CD4-positive, CD25-positive, alpha-beta regulatory T cell (primary cell): Measurements from ENCODE around the gene ECE2. TPM values are rescaled to one million over a fixed set of nuclear protein-coding genes. Genes with fewer than 3 reads are reported as not detected.

Source experiments
- ATAC-seq, 2 donors: fragments of 150-1000 bp; cut with Tn5 transposase; one replicate each; pipeline ENCODE4 v1.10.0; 2021; ENCODE audit warnings: low read depth in 2 of 2, moderate number of reproducible peaks in 2 of 2, moderate library complexity in 1 of 2
- DNase-seq, 3 donors: peaks; one replicate each; pipeline versions ENCODE4 v3.0.0 to v3.0.0-alpha.2; 2012 to 2022; ENCODE audit warnings: mixed read lengths in 1 of 3
- H3K27ac ChIP-seq: one replicate; pipeline ENCODE4 v1.7.0; 2013; ENCODE audit warnings: mild to moderate bottlenecking, low read length; ENCODE audit not compliant: insufficient read depth, poor library complexity, severe bottlenecking
- H3K27me3 ChIP-seq: one replicate; pipeline ENCODE4 v1.7.0; 2013; ENCODE audit warnings: low read length; ENCODE audit not compliant: control insufficient read depth, insufficient read depth
- H3K36me3 ChIP-seq: one replicate; pipeline ENCODE4 v1.7.0; 2013; ENCODE audit warnings: mild to moderate bottlenecking, low read length, moderate library complexity; ENCODE audit not compliant: control insufficient read depth, insufficient read depth
- H3K4me1 ChIP-seq: 2 replicates; pipeline ENCODE4 v1.7.0; 2013; ENCODE audit warnings: mild to moderate bottlenecking, low read length; ENCODE audit not compliant: insufficient read depth, control insufficient read depth, poor library complexity, severe bottlenecking
- H3K4me3 ChIP-seq: one replicate; pipeline ENCODE4 v1.7.0; 2013; ENCODE audit warnings: low read depth, mild to moderate bottlenecking, low read length, moderate library complexity
- H3K9me3 ChIP-seq, 2 experiments: 1 replicate in 1 of 2; 2 replicates in 1 of 2; pipeline ENCODE4 v1.7.0; 2013; ENCODE audit warnings: low read length in 2 of 2, mild to moderate bottlenecking in 1 of 2, moderate library complexity in 1 of 2; ENCODE audit not compliant: control insufficient read depth in 2 of 2
- H3K27ac Mint-ChIP-seq, 3 donors: one replicate each; pipeline ENCODE4 v1.8.0; 2020 to 2022; ENCODE audit warnings: mild to moderate bottlenecking in 3 of 3, mixed read lengths in 3 of 3, moderate library complexity in 2 of 3
- H3K27me3 Mint-ChIP-seq: one replicate; pipeline ENCODE4 v1.8.0; 2022; ENCODE audit warnings: mild to moderate bottlenecking, mixed read lengths
- H3K36me3 Mint-ChIP-seq: one replicate; pipeline ENCODE4 v1.8.0; 2020; ENCODE audit warnings: mixed read lengths
- H3K4me1 Mint-ChIP-seq, 4 donors: one replicate each; pipeline ENCODE4 v1.8.0; 2020 to 2022; ENCODE audit warnings: mixed read lengths in 4 of 4, mild to moderate bottlenecking in 1 of 4
- H3K4me3 Mint-ChIP-seq, 4 donors: one replicate each; pipeline ENCODE4 v1.8.0; 2020 to 2022; ENCODE audit warnings: mild to moderate bottlenecking in 4 of 4, mixed read lengths in 4 of 4, moderate library complexity in 3 of 4
- H3K9me3 Mint-ChIP-seq, 7 donors: one replicate each; pipeline ENCODE4 v1.8.0; 2020 to 2022; ENCODE audit warnings: mixed read lengths in 7 of 7, mild to moderate bottlenecking in 3 of 7, moderate library complexity in 2 of 7
- polyA plus RNA-seq, 4 donors: library from polyadenylated mRNA; unstranded; fragments of 300-500 nt; fragmentation: Illumina TruSeq; gene quantifications; one replicate each; pipeline ENCODE4 v1.2.3, GENCODE V29; 2021
- total RNA-seq: library from RNA; stranded (reverse); gene quantifications from one replicate; pipeline ENCODE4 v1.2.3, GENCODE V29; 2022

Gene ECE2
- total and polyA plus RNA-seq, 5 donors from 2014 or later = not detected

- H3K36me3 Mint-ChIP-seq = peaks cover 2% of the 10 kb centered on the region
- no peak for ATAC-seq
- no peak for DNase-seq
- H3K9me3 Mint-ChIP-seq = peaks cover 0 to 2% (median 0%) of the 10 kb centered on the region in 7 donors
- H3K27me3 ChIP-seq = peaks cover 5% of the 10 kb centered on the region
- H3K9me3 ChIP-seq = no peaks in the 10 kb centered on the region
- H3K27ac ChIP-seq = no peak overlapping the region
- no peak overlapping the region for H3K4me3 Mint-ChIP-seq
- no peaks in the 10 kb centered on the region for H3K4me1 ChIP-seq
- peaks cover 22% of the 10 kb centered on the region for H3K27me3 Mint-ChIP-seq
- H3K27ac Mint-ChIP-seq = no peak overlapping the region
- peaks cover 4% of the 10 kb centered on the region for H3K36me3 ChIP-seq
- peaks cover 0 to 2% (median 0%) of the 10 kb centered on the region in 4 donors for H3K4me1 Mint-ChIP-seq
- H3K4me3 ChIP-seq = no peak overlapping the region
Measured at GRCh38 chr3:184237211-184237610, 38.6 kb upstream of the ECE2 start.

- Histone ChIP-seq H3K4me1 (no peaks in the 10 kb centered on the region), H3K27ac (no peak overlapping the region), H3K27me3 (peaks cover 2% of the 10 kb centered on the region), H3K9me3 (no peaks in the 10 kb centered on the region), H3K4me3 (no peak overlapping the region), H3K36me3 (peaks cover 10% of the 10 kb centered on the region)
- no peak for ATAC-seq
- Mint-ChIP-seq H3K27ac (no peak overlapping the region), H3K4me3 (no peak overlapping the region), H3K36me3 (peaks cover 7% of the 10 kb centered on the region), H3K27me3 (peaks cover 16% of the 10 kb centered on the region), H3K4me1 (peaks cover 0 to 4% (median 0%) of the 10 kb centered on the region in 4 donors), H3K9me3 (peaks cover 0 to 2% (median 0%) of the 10 kb centered on the region in 7 donors)
- no peak for DNase-seq
Measured at GRCh38 chr3:184237807-184238206, 38.0 kb upstream of the ECE2 start.

DNA sequence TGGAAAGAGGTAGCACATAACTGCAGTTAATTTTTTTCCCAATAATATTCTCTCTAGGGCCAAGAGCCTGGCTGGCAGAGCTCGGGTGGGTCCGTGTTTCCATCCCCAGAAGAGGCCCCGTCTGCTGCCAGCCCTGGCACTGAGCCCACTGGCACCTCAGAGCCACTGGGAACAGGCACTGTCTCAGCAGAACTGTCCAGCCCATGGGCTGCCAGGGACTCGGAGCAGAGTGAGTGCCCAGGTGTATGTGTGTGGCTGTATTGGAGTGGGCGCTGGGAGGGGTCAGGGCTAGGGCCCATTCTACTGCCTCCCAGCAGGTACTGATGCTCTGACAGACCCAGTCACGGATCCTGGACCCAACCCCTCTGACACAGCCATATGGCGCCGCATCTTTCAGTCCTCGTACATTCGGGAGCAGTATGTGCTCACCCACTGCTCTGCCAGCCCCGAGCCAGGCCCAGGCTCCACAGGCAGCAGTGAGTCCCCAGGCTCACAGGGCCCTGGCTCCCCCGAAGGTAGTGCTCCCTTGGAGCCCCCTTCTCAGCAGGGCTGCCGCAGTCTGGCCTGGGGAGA is 37.5 kb upstream of the ECE2 start:
- H3K27ac Mint-ChIP-seq = no peak overlapping the region
- ATAC-seq (no peak), DNase-seq (no peak)
- H3K4me3 Mint-ChIP-seq = no peak overlapping the region
- H3K9me3 Mint-ChIP-seq = peaks cover 0 to 2% (median 0%) of the 10 kb centered on the region in 7 donors
- Histone ChIP-seq H3K4me3 (no peak overlapping the region), H3K4me1 (no peaks in the 10 kb centered on the region), H3K36me3 (peaks cover 15% of the 10 kb centered on the region), H3K27ac (no peak overlapping the region), H3K27me3 (no peaks in the 10 kb centered on the region), H3K9me3 (no peaks in the 10 kb centered on the region)
- peaks cover 16% of the 10 kb centered on the region for H3K27me3 Mint-ChIP-seq
- H3K36me3 Mint-ChIP-seq = peaks cover 11% of the 10 kb centered on the region
- H3K4me1 Mint-ChIP-seq = peaks cover 0 to 5% (median 0%) of the 10 kb centered on the region in 4 donors

DNA sequence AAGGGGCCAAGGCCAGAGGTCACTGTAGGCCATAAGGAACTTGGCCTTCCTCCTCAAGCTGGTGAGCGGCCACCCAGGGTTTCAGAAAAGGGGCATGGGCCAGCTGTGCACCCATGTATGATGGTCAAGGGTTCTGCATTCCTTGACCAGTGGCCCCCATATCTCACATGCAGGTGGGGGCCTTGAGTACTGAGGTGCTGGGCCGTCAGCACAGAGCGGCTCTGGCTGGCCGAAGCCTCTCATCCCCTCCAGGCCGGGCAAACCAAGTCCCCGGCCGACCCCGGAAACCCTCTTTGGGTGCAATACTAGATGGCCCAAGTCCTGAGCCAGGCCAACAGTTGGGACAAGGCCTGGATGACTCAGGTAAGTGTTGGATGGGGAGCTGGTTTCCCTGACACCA is 36.6 kb upstream of the ECE2 start:
- no peak overlapping the region for H3K27ac ChIP-seq
- peaks cover 18% of the 10 kb centered on the region for H3K36me3 Mint-ChIP-seq

DNA sequence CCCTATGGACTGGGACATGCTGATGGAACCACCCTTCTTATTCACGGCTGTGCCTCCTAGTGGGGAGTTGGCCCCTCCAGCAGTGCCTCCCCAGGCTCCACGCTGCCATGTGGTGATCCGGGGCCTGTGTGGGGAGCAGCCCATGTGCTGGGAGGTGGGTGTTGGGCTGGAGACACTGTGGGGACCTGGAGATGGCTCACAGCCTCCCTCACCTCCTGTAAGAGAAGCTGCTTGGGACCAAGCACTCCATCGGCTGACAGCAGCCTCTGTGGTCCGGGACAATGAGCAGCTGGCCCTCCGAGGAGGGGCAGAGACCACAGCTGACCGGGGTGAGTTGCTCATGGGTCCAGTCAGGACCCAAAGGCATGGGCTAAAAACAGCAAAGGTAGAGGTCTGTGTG is 36.1 kb upstream of the ECE2 start:
- no peaks in the 10 kb centered on the region for H3K9me3 ChIP-seq

More for the DNA sequence above, 36.6 kb upstream of the ECE2 start:
- peaks cover 0 to 5% (median 0%) of the 10 kb centered on the region in 4 donors for H3K4me1 Mint-ChIP-seq
- H3K4me3 ChIP-seq = no peak overlapping the region
- ATAC-seq = no peak
- H3K4me3 Mint-ChIP-seq = peak overlapping the region in 1 of 4 donors; percentile 11
- no peaks in the 10 kb centered on the region for H3K27me3 ChIP-seq
- H3K36me3 ChIP-seq = peaks cover 23% of the 10 kb centered on the region
- H3K9me3 Mint-ChIP-seq = peaks cover 0 to 2% (median 0%) of the 10 kb centered on the region in 7 donors
- H3K27ac Mint-ChIP-seq = no peak overlapping the region
- H3K9me3 ChIP-seq = no peaks in the 10 kb centered on the region
- DNase-seq = no peak
- no peaks in the 10 kb centered on the region for H3K4me1 ChIP-seq
- H3K27me3 Mint-ChIP-seq = peaks cover 9% of the 10 kb centered on the region

GRCh38 chr3:184240384-184241140 is 35.3 kb upstream of the ECE2 start:
- Histone ChIP-seq H3K4me3 (no peak overlapping the region), H3K27ac (no peak overlapping the region), H3K9me3 (no peaks in the 10 kb centered on the region), H3K36me3 (peaks cover 36% of the 10 kb centered on the region), H3K4me1 (no peaks in the 10 kb centered on the region), H3K27me3 (no peaks in the 10 kb centered on the region)
- peaks cover 0 to 5% (median 1%) of the 10 kb centered on the region in 4 donors for H3K4me1 Mint-ChIP-seq
- no peak overlapping the region for H3K27ac Mint-ChIP-seq
- H3K36me3 Mint-ChIP-seq = peaks cover 26% of the 10 kb centered on the region
- H3K27me3 Mint-ChIP-seq = peaks cover 2% of the 10 kb centered on the region
- ATAC-seq (no peak), DNase-seq (no peak)
- H3K4me3 Mint-ChIP-seq = peak overlapping the region in 1 of 4 donors; percentile 79
- peaks cover 0 to 2% (median 0%) of the 10 kb centered on the region in 7 donors for H3K9me3 Mint-ChIP-seq

More for the DNA sequence above, 36.1 kb upstream of the ECE2 start:
- Mint-ChIP-seq H3K4me1 (peaks cover 0 to 5% (median 0%) of the 10 kb centered on the region in 4 donors), H3K4me3 (no peak overlapping the region), H3K9me3 (peaks cover 0 to 2% (median 0%) of the 10 kb centered on the region in 7 donors), H3K27ac (peak overlapping the region in 1 of 3 donors; percentile 59), H3K36me3 (peaks cover 21% of the 10 kb centered on the region), H3K27me3 (peaks cover 6% of the 10 kb centered on the region)
- Histone ChIP-seq H3K4me3 (no peak overlapping the region), H3K4me1 (no peaks in the 10 kb centered on the region), H3K27me3 (no peaks in the 10 kb centered on the region), H3K36me3 (peaks cover 28% of the 10 kb centered on the region), H3K27ac (no peak overlapping the region)
- ATAC-seq (no peak), DNase-seq (no peak)

- Histone ChIP-seq H3K4me3 (no peak overlapping the region), H3K27me3 (no peaks in the 10 kb centered on the region), H3K27ac (no peak overlapping the region), H3K9me3 (no peaks in the 10 kb centered on the region), H3K36me3 (peaks cover 40% of the 10 kb centered on the region), H3K4me1 (no peaks in the 10 kb centered on the region)
- no peak overlapping the region for H3K27ac Mint-ChIP-seq
- peaks cover 0 to 7% (median 3%) of the 10 kb centered on the region in 4 donors for H3K4me1 Mint-ChIP-seq
- peaks cover 31% of the 10 kb centered on the region for H3K36me3 Mint-ChIP-seq
- H3K4me3 Mint-ChIP-seq = no peak overlapping the region
- DNase-seq (no peak), ATAC-seq (no peak)
- peaks cover 0 to 2% (median 0%) of the 10 kb centered on the region in 7 donors for H3K9me3 Mint-ChIP-seq
- H3K27me3 Mint-ChIP-seq = no peaks in the 10 kb centered on the region
Measured at GRCh38 chr3:184241141-184241446, 34.7 kb upstream of the ECE2 start.
